ENCODE data around the gene MBTD1.
A peak's percentile ranks its signal among the peaks of the same experiment; 100 is the strongest.
"Not testable (repeated sequence)": the region's sequence is repeated elsewhere in the genome, so short reads cannot be mapped to it uniquely, and the experiment has no call there.

MBTD1 gene

GRCh38 chr17:51185763-51186332, 74.0 kb downstream of the MBTD1 start:
- no peak for DNase-seq

GRCh38 chr17:51184124-51184523, 75.7 kb downstream of the MBTD1 start:
- no peak for DNase-seq

- no peak for DNase-seq
Measured at GRCh38 chr17:51180486-51180885, 79.4 kb downstream of the MBTD1 start.

GRCh38 chr17:51172030-51172429, 87.8 kb downstream of the MBTD1 start:
- DNase-seq = not testable (repeated sequence)

GRCh38 chr17:51170736-51171135, 89.1 kb downstream of the MBTD1 start:
- DNase-seq = no peak

- no peak for DNase-seq
Measured at GRCh38 chr17:51169340-51169739, 90.5 kb downstream of the MBTD1 start.

GRCh38 chr17:51166987-51167931, 92.6 kb downstream of the MBTD1 start:
- DNase-seq = peak; percentile 54 to 62

- DNase-seq = peak; percentile 65 to 68
Measured at GRCh38 chr17:51166198-51166986, 93.5 kb downstream of the MBTD1 start, which contains the start of gene NME2. NME2 (plus strand) TSS chr17:51166411; CDS start chr17:51166831, 420 bp downstream.

- no peak for DNase-seq
Measured at GRCh38 chr17:51165680-51166197, 94.1 kb downstream of the MBTD1 start.

GRCh38 chr17:51164911-51165679, 94.8 kb downstream of the MBTD1 start:
- DNase-seq = no peak

- no peak for DNase-seq
Measured at GRCh38 chr17:51161541-51161940, 98.3 kb downstream of the MBTD1 start.

- no peak for DNase-seq
Measured at GRCh38 chr17:51159604-51160003, 100.2 kb downstream of the MBTD1 start.

- no peak for DNase-seq
Measured at GRCh38 chr17:51155416-51155815, 104.4 kb downstream of the MBTD1 start.

GRCh38 chr17:51154176-51154575, 105.7 kb downstream of the MBTD1 start:
- DNase-seq = no peak

- peak; percentile 97 to 98 for DNase-seq
Measured at GRCh38 chr17:51153210-51154072, 106.4 kb downstream of the MBTD1 start, which contains the start of gene NME1. NME1 (plus strand) TSS chr17:51153559; CDS start chr17:51155655, 2,096 bp downstream.

- DNase-seq = no peak
Measured at GRCh38 chr17:51152766-51153209, 107.1 kb downstream of the MBTD1 start.

GRCh38 chr17:51150932-51151331, 108.9 kb downstream of the MBTD1 start:
- DNase-seq = no peak

- DNase-seq = no peak
Measured at GRCh38 chr17:51149163-51149562, 110.7 kb downstream of the MBTD1 start.

GRCh38 chr17:51147650-51148049, 112.2 kb downstream of the MBTD1 start:
- no peak for DNase-seq

GRCh38 chr17:51144266-51145022, 115.4 kb downstream of the MBTD1 start:
- no peak for DNase-seq
